Karpas-422 (cell line): ENCODE data around the gene C2orf42. TPM values are rescaled to one million over a fixed set of nuclear protein-coding genes. Genes with fewer than 3 reads are reported as not detected.
A peak's percentile ranks its signal among the peaks of the same experiment; 100 is the strongest.
"Not testable (repeated sequence)": the region's sequence is repeated elsewhere in the genome, so short reads cannot be mapped to it uniquely, and the experiment has no call there.

Experiments used
- DNase-seq: peaks from one replicate; pipeline ENCODE4 v3.0.0-alpha.2; 2015
- H2AFZ ChIP-seq: fragments of 200-600 bp; sonication (generic); 2 replicates; pipeline ENCODE4 v1.6.1; 2014; ENCODE audit warnings: antibody characterized with exemption, low read length, mixed read lengths
- H3K27ac ChIP-seq: fragments of 200-600 bp; sonication (generic); 2 replicates; pipeline ENCODE4 v1.5.1; 2014; ENCODE audit warnings: mild to moderate bottlenecking, low read length, moderate library complexity
- H3K27me3 ChIP-seq: fragments of 200-600 bp; sonication (generic); 2 replicates; pipeline ENCODE4 v1.6.1; 2014; ENCODE audit warnings: low read length, mixed read lengths
- H3K36me3 ChIP-seq: fragments of 200-600 bp; sonication (generic); 2 replicates; pipeline ENCODE4 v1.6.1; 2014; ENCODE audit warnings: low read length, mixed read lengths; ENCODE audit not compliant: insufficient read depth
- H3K4me1 ChIP-seq: fragments of 200-600 bp; sonication (generic); 2 replicates; pipeline ENCODE4 v1.6.1; 2014; ENCODE audit warnings: mild to moderate bottlenecking, low read length, mixed read lengths
- H3K4me2 ChIP-seq: fragments of 200-600 bp; sonication (generic); 2 replicates; pipeline ENCODE4 v1.6.1; 2014; ENCODE audit warnings: low read length, low read depth, mild to moderate bottlenecking; ENCODE audit not compliant: poor library complexity, severe bottlenecking
- H3K4me3 ChIP-seq: fragments of 200-600 bp; sonication (generic); 2 replicates; pipeline ENCODE4 v1.5.1; 2014; ENCODE audit warnings: mild to moderate bottlenecking, antibody characterized with exemption, low read length, mixed read lengths
- H3K79me2 ChIP-seq: fragments of 200-600 bp; sonication (generic); 2 replicates; pipeline ENCODE4 v1.6.1; 2014; ENCODE audit warnings: mild to moderate bottlenecking, low read length, mixed read lengths
- H3K9ac ChIP-seq: fragments of 200-600 bp; sonication (generic); 2 replicates; pipeline ENCODE4 v1.6.0; 2014; ENCODE audit warnings: low read length
- H3K9me2 ChIP-seq: fragments of 200-600 bp; sonication (generic), shearing (Covaris generic); replicated peaks from 2 replicates; pipeline ENCODE4 v1.6.0; 2014; ENCODE audit warnings: mild to moderate bottlenecking, low read length, moderate library complexity; ENCODE audit not compliant: insufficient read depth
- H3K9me3 ChIP-seq: fragments of 300-700, 200-600 bp; sonication (generic); 2 replicates; pipeline ENCODE4 v1.6.1; 2014; ENCODE audit warnings: low read length, mixed read lengths
- H4K20me1 ChIP-seq: fragments of 200-600 bp; sonication (generic); 2 replicates; pipeline ENCODE4 v1.6.1; 2014; ENCODE audit warnings: mild to moderate bottlenecking, antibody characterized with exemption, low read length, low read depth; ENCODE audit not compliant: insufficient read depth
- total RNA-seq: library from RNA; depleted of rRNA; stranded (reverse); fragments of >200 nt; shearing (Covaris generic); gene quantifications from 2 replicates; pipeline ENCODE4 v1.2.3, GENCODE V29; 2014; ENCODE audit warnings: low replicate concordance

Gene C2orf42
- total RNA-seq, 1 experiment from 2014 or later, result 30.0 TPM

GRCh38 chr2:70111752-70112591 is 78.8 kb downstream of the C2orf42 start:
- DNase-seq, result peak; percentile 43
- H2AFZ ChIP-seq, result no peak overlapping the region
- no peak overlapping the region for H3K27ac ChIP-seq
- H3K36me3 ChIP-seq, result no peaks in the 10 kb centered on the region
- H3K27me3 ChIP-seq, result no peaks in the 10 kb centered on the region
- H3K4me3 ChIP-seq, result no peak overlapping the region
- no peaks in the 10 kb centered on the region for H4K20me1 ChIP-seq
- H3K79me2 ChIP-seq, result no peaks in the 10 kb centered on the region
- no peak overlapping the region for H3K9ac ChIP-seq
- no peaks in the 10 kb centered on the region for H3K9me3 ChIP-seq
- H3K9me2 ChIP-seq, result no peaks in the 10 kb centered on the region
- H3K4me2 ChIP-seq, result no peak overlapping the region
- peaks cover 32% of the 10 kb centered on the region for H3K4me1 ChIP-seq

DNA sequence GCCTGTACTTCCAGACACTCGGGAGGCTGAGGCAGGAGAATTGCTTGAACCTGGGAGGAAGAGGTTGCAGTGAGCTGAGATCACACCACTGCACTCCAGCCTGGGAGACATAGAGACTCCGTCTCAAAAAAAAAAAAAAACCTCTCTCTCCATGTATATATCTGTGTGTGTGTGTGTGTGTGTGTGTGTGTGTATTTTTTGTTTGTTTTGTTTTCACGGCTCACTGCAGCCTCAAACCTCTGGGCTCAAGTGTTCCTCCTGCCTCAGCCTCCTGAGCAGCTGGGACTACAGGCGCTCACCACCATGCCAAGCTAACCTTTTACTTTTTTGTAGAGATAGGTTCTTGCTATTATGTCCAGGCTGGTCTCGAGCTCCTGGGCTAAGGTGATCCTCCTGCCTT is 80.4 kb downstream of the C2orf42 start:
- not testable (repeated sequence) for H3K27ac ChIP-seq, H3K27me3 ChIP-seq, DNase-seq, H3K9me2 ChIP-seq, H3K9me3 ChIP-seq, H3K36me3 ChIP-seq, H2AFZ ChIP-seq, H3K4me2 ChIP-seq, H3K4me3 ChIP-seq, H4K20me1 ChIP-seq, H3K79me2 ChIP-seq, H3K9ac ChIP-seq
- peaks cover 23% of the 10 kb centered on the region for H3K4me1 ChIP-seq

DNA sequence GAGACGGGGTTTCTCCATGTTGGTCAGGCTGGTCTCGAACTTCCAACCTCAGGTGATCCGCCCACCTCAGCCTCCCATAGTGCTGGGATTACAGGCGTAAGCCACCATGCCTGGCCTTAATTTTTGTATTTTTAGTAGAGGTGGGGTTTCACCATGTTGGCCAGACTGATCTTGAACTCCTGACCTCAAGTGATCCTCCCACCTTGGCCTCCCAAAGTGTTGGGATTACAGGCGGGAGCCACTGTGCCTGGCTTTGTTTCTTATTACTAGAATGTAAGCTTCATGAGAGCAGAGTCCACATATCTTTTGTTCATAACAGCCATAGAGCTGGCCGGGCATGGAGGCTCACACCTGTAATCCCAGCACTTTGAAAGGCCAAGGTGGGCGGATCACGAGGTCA is 84.7 kb downstream of the C2orf42 start:
- not testable (repeated sequence) for H3K79me2 ChIP-seq

DNA sequence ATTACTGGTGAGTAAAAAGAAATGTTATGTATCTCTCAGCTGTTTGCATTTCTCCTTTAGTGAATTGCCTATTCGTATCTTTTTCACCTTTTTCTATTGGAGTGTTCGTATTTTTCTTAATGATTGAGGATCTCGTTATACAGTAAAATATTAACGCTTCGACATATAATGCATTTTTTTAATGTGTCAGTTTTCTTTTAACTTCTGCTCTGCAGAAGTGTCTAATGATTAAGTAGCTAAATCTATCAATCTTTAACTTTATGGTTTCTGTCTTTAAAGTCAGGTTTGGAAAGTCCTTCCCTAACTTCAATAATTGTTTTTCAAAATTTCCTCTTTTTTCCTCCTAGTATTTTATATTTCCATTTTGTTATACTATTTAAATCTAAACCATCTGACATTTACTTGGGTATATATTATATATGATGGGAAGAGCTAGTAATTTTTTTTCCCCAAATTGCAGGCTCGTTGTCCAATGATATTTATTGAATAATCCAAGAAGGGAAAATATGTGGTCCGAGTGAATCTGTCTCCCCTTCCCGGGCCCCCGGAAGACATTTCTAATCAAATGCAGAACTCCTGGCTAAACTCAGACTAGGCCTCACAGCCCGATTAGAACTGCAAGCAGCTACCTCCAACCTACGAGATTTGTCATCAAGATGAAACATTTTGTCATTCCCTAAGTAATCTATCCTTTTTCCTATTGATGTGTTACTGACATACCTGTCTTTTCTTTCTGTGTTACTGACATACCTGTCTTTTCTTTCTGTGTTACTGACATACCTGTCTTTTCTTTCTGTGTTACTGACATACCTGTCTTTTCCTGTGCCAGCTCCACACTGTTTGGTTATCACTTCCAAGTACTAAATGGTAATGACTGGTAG is 86.3 kb downstream of the C2orf42 start:
- Histone ChIP-seq H3K4me3 (peak overlapping the region; percentile 53), H3K36me3 (no peaks in the 10 kb centered on the region), H3K27ac (peak overlapping the region; percentile 93), H3K4me1 (peaks cover 64% of the 10 kb centered on the region), H3K27me3 (no peaks in the 10 kb centered on the region), H3K9ac (peak overlapping the region; percentile 66), H2AFZ (peak overlapping the region; percentile 50), H3K9me3 (no peaks in the 10 kb centered on the region), H3K4me2 (peak overlapping the region; percentile 70), H3K9me2 (no peaks in the 10 kb centered on the region), H4K20me1 (no peaks in the 10 kb centered on the region), H3K79me2 (peaks cover 3% of the 10 kb centered on the region; the same call in 1 of the 2 replicates)
- peak; percentile 90 for DNase-seq

More for the DNA sequence above, 84.7 kb downstream of the C2orf42 start:
- H3K4me3 ChIP-seq, H4K20me1 ChIP-seq, H2AFZ ChIP-seq, H3K9ac ChIP-seq, H3K27me3 ChIP-seq, H3K36me3 ChIP-seq, H3K27ac ChIP-seq, DNase-seq, H3K9me3 ChIP-seq, H3K9me2 ChIP-seq, H3K4me2 ChIP-seq: not testable (repeated sequence)
- peaks cover 54% of the 10 kb centered on the region for H3K4me1 ChIP-seq

GRCh38 chr2:70103531-70104061 is 87.2 kb downstream of the C2orf42 start:
- Histone ChIP-seq H3K79me2 (peaks cover 3% of the 10 kb centered on the region; the same call in 1 of the 2 replicates), H3K27me3 (no peaks in the 10 kb centered on the region), H3K9me3 (no peaks in the 10 kb centered on the region), H3K36me3 (no peaks in the 10 kb centered on the region), H2AFZ (peak overlapping the region; percentile 40), H3K9ac (peak overlapping the region; percentile 66), H3K4me3 (peak overlapping the region; percentile 53), H3K9me2 (no peaks in the 10 kb centered on the region), H3K27ac (peak overlapping the region; percentile 93), H3K4me2 (peak overlapping the region; percentile 70), H4K20me1 (no peaks in the 10 kb centered on the region), H3K4me1 (peaks cover 65% of the 10 kb centered on the region)
- peak; percentile 77 for DNase-seq

GRCh38 chr2:70102323-70102905 is 88.4 kb downstream of the C2orf42 start:
- H3K9ac ChIP-seq, result peak overlapping the region; percentile 66; the same call in 1 of the 2 replicates
- H3K27me3 ChIP-seq, H2AFZ ChIP-seq, H3K9me2 ChIP-seq, H4K20me1 ChIP-seq, H3K9me3 ChIP-seq, H3K79me2 ChIP-seq, H3K36me3 ChIP-seq: not testable (repeated sequence)
- peak overlapping the region; percentile 93 for H3K27ac ChIP-seq
- peak overlapping the region; percentile 70 for H3K4me2 ChIP-seq
- peak; percentile 41 for DNase-seq
- H3K4me3 ChIP-seq, result peak overlapping the region; percentile 53
- peaks cover 58% of the 10 kb centered on the region for H3K4me1 ChIP-seq

DNA sequence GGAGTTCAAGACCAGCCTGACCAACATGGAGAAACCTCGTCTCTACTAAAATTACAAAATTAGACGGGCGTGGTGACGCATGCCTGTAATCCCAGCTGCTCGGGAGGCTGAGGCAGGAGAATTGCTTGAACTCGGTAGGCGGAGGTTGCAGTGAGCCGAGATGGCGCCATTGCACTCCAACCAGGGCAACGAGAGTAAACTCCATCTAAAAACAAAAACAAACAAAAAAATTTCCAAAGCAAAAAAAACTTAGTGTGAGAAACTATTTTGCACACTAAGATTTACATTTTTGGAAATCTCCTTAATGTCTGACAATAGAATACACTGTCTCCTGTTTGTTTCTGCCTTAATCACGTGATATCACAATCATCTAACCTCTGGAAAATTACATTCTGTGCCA is 89.1 kb downstream of the C2orf42 start:
- not testable (repeated sequence) for H4K20me1 ChIP-seq, H3K9me3 ChIP-seq, H3K9ac ChIP-seq, H3K9me2 ChIP-seq, H3K79me2 ChIP-seq, H3K4me2 ChIP-seq, H3K27me3 ChIP-seq, H3K4me3 ChIP-seq, H3K36me3 ChIP-seq, H2AFZ ChIP-seq
- Histone ChIP-seq H3K4me1 (peaks cover 54% of the 10 kb centered on the region), H3K27ac (0 out of 2 replicates have a peak overlapping the region, but pooled peaks have one; percentile 22)
- DNase-seq, result peak; percentile 39
